Pancreas (tissue), 10 donors: Measurements from ENCODE around the gene BMERB1. TPM values are rescaled to one million over a fixed set of nuclear protein-coding genes. Genes with fewer than 3 reads are reported as not detected.
A peak's percentile ranks its signal among the peaks of the same experiment; 100 is the strongest.

Experiments
- ATAC-seq, 4 donors: fragments of 200-7000 bp; cut with Tn5 transposase; one replicate each; pipeline versions ENCODE4 v1.8.0 to v1.9.1; 2020; ENCODE audit warnings: mild to moderate bottlenecking in 4 of 4, moderate library complexity in 4 of 4
- DNase-seq, 6 donors: peaks; one replicate each; pipeline ENCODE4 v3.0.0-alpha.2; 2020
- FAIRE-seq: peaks from 2 replicates; lab custom pipeline; 2012; peaks lifted over from hg19 to GRCh38; lab: Jason Lieb, UNC
- H3K27ac ChIP-seq, 4 donors: fragments of 200-600 bp; sonication (generic); 1 replicate in 3 of 4; 2 replicates in 1 of 4; pipeline versions ENCODE4 v1.5.0 to v1.8.0; 2020
- H3K27me3 ChIP-seq, 4 donors: fragments of 200-600 bp; one replicate each; pipeline ENCODE4 v1.8.0; 2021
- H3K36me3 ChIP-seq, 3 donors: fragments of 200-600 bp; sonication (generic) in 1 of 3; one replicate each; pipeline versions ENCODE4 v1.5.0 to v1.8.0; 2020 to 2021
- H3K4me1 ChIP-seq, 3 donors: fragments of 200-600 bp; one replicate each; pipeline ENCODE4 v1.8.0; 2021
- H3K4me3 ChIP-seq, 4 donors: fragments of 200-600 bp; sonication (generic) in 2 of 4; one replicate each; pipeline versions ENCODE4 v1.5.0 to v1.8.0; 2020 to 2021
- H3K9me3 ChIP-seq, 4 donors: fragments of 200-600 bp; one replicate each; pipeline ENCODE4 v1.8.0; 2021
- WGBS, 2 donors: extraction: QIAGEN DNeasy Blood & Tissue Kit; methylation state at CpG; one replicate each; pipeline ENCODE4 v1.1.7; 2013; 5-methylcytosine and 5-hydroxymethylcytosine counted together
- intact Hi-C, 3 donors: fragments of 100-400 bp; cut with DNase I; formaldehyde crosslinking; loops; one replicate each; pipeline versions ENCODE4 v1.11.1 to v1.14.2; 2022
- polyA plus RNA-seq, 2 donors: library from polyadenylated mRNA; stranded (reverse); fragments of 200-250 nt; gene quantifications; one replicate each; pipeline ENCODE4 v1.2.3, GENCODE V29; 2013
- total RNA-seq, 6 donors: library from RNA; stranded (reverse); fragmentation: NEBNext Ultra II Directional in 4 of 6; extraction: Animal tissue kit (Norgen Biotek cat#: 25700) in 4 of 6; gene quantifications; one replicate each; pipeline versions ENCODE4 v1.2.1 to v1.2.4, GENCODE V29; 2021 to 2023
- TF ChIP-seq, protein P1 (sequence below), 4 donors: fragments of 200-600 bp; sonication (generic) in 3 of 4; IDR thresholded peaks; one replicate each; pipeline versions ENCODE4 v1.5.0 to v1.8.0; 2021; ENCODE audit warnings: antibody characterized with exemption in 4 of 4
- donor health status: healthy with polysubstance abuse.
- donor health status: DM: no; HTN: no; CAD: no; lungs with moderate emphysema.
- donor health status: DM: no; HTN: no; CAD: no.
- donor health status: control.
- donor health status: control.
- donor health status: Bipolar disorder and iron deficiency.
- donor health status: DM: yes; HTN: yes; CAD: no.
- donor health status: DM: no; HTN: no; CAD: no.
- donor health status: DM: no; HTN: no; CAD: no.
- donor health status: DM: yes; HTN: yes; CAD: no.

Gene BMERB1
- total and polyA plus RNA-seq, 8 donors, result 10.3 to 21.7 (median 17.5) TPM

DNA sequence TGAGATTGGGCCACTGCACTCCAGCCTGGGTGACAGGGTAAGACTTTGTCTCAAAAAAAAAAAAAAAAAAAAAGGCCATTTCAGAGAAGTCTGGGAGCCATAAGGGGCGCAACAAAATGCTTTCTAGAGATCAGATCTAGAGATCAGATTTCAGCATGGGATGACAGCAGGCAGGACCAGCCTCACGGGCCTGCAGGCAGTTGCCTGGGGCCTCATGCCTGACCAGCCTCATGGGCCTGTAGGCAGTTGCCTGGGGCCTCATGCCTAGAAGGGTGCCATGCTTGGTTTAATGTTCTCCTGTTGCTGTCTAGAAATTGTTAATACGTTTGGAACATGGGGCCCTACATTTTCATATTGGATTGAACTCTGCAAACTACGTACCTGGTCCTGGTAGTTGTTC is 149.1 kb downstream of the BMERB1 start:
- no peaks in the 10 kb centered on the region for H3K27me3 ChIP-seq
- intact Hi-C loops, result no loop called here
- H3K4me3 ChIP-seq, result no peak overlapping the region
- ATAC-seq (no peak), FAIRE-seq (no peak), DNase-seq (no peak)
- no peaks in the 10 kb centered on the region for H3K36me3 ChIP-seq
- H3K27ac ChIP-seq, result no peak overlapping the region
- 93 to 100% methylated on average over 4 of the region's 4 CpGs for WGBS, 2 donors
- no peaks in the 10 kb centered on the region for H3K9me3 ChIP-seq
- TF ChIP-seq, protein P1, sequence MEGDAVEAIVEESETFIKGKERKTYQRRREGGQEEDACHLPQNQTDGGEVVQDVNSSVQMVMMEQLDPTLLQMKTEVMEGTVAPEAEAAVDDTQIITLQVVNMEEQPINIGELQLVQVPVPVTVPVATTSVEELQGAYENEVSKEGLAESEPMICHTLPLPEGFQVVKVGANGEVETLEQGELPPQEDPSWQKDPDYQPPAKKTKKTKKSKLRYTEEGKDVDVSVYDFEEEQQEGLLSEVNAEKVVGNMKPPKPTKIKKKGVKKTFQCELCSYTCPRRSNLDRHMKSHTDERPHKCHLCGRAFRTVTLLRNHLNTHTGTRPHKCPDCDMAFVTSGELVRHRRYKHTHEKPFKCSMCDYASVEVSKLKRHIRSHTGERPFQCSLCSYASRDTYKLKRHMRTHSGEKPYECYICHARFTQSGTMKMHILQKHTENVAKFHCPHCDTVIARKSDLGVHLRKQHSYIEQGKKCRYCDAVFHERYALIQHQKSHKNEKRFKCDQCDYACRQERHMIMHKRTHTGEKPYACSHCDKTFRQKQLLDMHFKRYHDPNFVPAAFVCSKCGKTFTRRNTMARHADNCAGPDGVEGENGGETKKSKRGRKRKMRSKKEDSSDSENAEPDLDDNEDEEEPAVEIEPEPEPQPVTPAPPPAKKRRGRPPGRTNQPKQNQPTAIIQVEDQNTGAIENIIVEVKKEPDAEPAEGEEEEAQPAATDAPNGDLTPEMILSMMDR (IDR thresholded peaks at IDR 0.05), result no peak
- no peaks in the 10 kb centered on the region for H3K4me1 ChIP-seq

- no peak for FAIRE-seq
- TF ChIP-seq, protein P1 (IDR thresholded peaks at IDR 0.05), result no peak
- Histone ChIP-seq H3K4me3 (no peak overlapping the region), H3K9me3 (no peaks in the 10 kb centered on the region), H3K36me3 (no peaks in the 10 kb centered on the region), H3K27me3 (no peaks in the 10 kb centered on the region), H3K4me1 (peaks cover 0 to 12% (median 0%) of the 10 kb centered on the region in 3 donors), H3K27ac (no peak overlapping the region)
- no peak for DNase-seq
- ATAC-seq, result no peak
- intact Hi-C loops, result no loop called here
- 97 to 100% methylated on average over 1 of the region's 1 CpG for WGBS, 2 donors
Observed at GRCh38 chr16:15585956-15586355, 151.6 kb downstream of the BMERB1 start.

GRCh38 chr16:15586716-15587115 is 152.3 kb downstream of the BMERB1 start:
- H3K4me1 ChIP-seq, result peaks cover 0 to 12% (median 0%) of the 10 kb centered on the region in 3 donors
- FAIRE-seq (no peak), ATAC-seq (no peak), DNase-seq (no peak)
- H3K27ac ChIP-seq, result no peak overlapping the region
- no peaks in the 10 kb centered on the region for H3K9me3 ChIP-seq
- H3K27me3 ChIP-seq, result no peaks in the 10 kb centered on the region
- H3K4me3 ChIP-seq, result no peak overlapping the region
- TF ChIP-seq, protein P1 (IDR thresholded peaks at IDR 0.05), result no peak
- H3K36me3 ChIP-seq, result no peaks in the 10 kb centered on the region
- intact Hi-C loops, result no loop called here
- WGBS, 2 donors, result 96 to 97% methylated on average over 11 to 12 of the region's 12 CpGs

DNA sequence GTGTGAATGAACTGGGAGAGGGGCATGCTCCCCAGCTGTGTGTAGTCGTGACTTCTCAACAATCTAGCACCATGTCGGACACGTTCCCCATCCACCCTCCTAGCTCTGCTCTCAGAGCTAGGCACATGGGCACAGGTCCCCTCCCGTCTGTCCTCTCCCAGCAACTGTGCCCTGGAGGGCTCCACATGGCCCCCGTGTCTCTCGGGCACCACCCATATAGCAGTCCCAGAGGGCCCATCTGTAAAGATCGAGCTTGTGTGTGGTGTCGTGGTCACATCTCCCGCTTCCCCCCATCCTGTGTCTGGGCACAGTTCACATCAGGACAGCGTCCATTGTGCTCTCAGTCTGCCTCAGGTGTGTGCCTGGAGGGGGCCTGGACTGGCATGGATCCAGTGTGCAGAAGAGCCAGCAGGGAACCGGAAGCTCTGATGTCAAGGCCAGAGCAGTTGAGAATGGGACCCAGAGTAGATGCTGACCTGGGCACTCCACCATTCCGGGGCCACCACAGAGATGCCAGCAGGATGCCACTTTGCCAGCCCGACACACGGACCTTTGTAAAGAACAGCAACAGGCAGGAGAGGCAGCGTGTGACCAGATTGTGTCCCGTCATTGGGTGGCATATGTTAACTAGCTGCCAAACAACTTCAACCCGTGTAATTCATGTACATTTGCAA is 152.9 kb downstream of the BMERB1 start:
- TF ChIP-seq, protein P1 (IDR thresholded peaks at IDR 0.05), result no peak
- DNase-seq (no peak), ATAC-seq (no peak), FAIRE-seq (no peak)
- H3K4me1 ChIP-seq, result peaks cover 0 to 12% (median 0%) of the 10 kb centered on the region in 3 donors
- no peaks in the 10 kb centered on the region for H3K27me3 ChIP-seq
- intact Hi-C loops, result no loop called here
- H3K9me3 ChIP-seq, result no peaks in the 10 kb centered on the region
- H3K36me3 ChIP-seq, result no peaks in the 10 kb centered on the region
- 94 to 98% methylated on average over 17 of the region's 17 CpGs for WGBS, 2 donors
- no peak overlapping the region for H3K27ac ChIP-seq
- no peak overlapping the region for H3K4me3 ChIP-seq

DNA sequence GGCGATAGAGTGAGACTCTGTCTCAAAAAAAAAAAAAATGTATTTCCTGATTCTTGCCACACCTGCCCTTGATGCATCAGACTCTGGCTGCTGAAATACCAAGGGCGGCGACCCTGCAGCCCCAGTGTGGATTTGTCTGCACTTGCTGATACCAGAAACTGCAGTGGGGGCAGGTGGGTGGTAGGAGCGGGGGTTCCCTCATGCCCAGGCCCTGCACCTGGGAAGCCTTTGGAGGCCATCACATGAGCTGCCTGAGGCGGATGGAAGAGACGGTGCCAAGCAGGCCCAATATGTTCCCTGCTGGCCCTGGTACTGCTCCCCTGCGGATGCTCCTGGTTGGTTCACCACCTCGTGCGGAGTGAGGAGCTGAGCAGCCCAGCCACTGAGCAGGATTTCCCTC is 157.9 kb downstream of the BMERB1 start:
- FAIRE-seq, result no peak
- TF ChIP-seq, protein P1 (IDR thresholded peaks at IDR 0.05), result no peak
- DNase-seq, result no peak
- WGBS, 2 donors, result 92 to 95% methylated on average over 9 of the region's 9 CpGs
- H3K4me1 ChIP-seq, result peaks cover 0 to 12% (median 0%) of the 10 kb centered on the region in 3 donors
- H3K27ac ChIP-seq, result peak overlapping the region in 1 of 4 donors; percentile 5
- peaks cover 5 to 30% (median 11%) of the 10 kb centered on the region in 3 donors for H3K36me3 ChIP-seq
- no peak for ATAC-seq
- no peaks in the 10 kb centered on the region for H3K27me3 ChIP-seq
- intact Hi-C loops, result no loop called here
- H3K4me3 ChIP-seq, result no peak overlapping the region
- no peaks in the 10 kb centered on the region for H3K9me3 ChIP-seq
